NCI-H82 (cell line): ENCODE measurements around the gene EBF3.

Experiments
- DNase-seq: peaks from one replicate; lab custom pipeline; 2025; lab: John Stamatoyannopoulos, UW

The EBF3 gene

DNA sequence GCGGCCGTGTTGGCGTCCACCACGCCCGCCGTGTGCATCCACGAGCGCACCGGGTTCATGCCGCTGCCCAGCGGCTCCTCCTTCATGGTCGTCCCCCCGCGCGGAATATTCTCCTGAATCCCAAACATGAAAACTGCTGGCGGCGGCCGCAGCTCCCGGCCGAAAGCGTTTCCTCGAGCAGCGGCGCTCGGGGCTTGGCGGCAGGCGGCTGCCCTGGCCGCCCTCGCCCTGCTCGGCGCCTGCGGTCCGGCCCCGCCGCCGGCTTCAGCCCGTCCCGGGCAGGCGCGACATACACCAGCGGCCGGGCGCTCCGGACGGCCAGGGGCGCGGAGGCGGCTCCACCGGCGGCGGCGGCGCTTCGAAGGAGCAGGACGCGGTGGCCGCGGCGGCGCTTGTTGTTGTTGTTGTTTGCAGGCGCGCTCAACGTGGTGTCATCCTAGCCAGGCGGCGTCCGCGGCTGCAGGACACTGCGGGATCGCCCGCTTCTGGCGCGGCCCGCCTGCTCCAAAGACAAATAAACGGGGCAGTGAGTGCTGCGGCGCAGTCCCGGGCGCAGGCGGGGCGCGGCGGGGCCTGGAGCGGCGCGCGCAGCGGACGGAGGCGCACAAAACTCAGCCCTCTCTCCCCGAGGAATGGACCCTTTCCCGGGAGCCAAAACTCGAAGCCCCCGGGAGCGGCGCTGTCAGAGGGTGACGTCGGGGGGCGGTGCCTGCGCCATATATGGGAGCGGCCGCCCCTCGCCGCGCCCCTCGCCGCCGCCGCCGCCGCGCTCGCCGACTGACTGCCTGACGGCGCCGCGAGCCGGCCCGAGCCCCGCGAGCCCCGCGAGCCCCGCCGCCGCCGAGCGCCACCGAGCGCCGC, at the start of gene EBF3:
Gene EBF3 (minus strand): TSS at position 634 of the 861 bp plus-strand sequence. CDS start 506 bp downstream, at position 128.
- peak; percentile 83 for DNase-seq

DNA sequence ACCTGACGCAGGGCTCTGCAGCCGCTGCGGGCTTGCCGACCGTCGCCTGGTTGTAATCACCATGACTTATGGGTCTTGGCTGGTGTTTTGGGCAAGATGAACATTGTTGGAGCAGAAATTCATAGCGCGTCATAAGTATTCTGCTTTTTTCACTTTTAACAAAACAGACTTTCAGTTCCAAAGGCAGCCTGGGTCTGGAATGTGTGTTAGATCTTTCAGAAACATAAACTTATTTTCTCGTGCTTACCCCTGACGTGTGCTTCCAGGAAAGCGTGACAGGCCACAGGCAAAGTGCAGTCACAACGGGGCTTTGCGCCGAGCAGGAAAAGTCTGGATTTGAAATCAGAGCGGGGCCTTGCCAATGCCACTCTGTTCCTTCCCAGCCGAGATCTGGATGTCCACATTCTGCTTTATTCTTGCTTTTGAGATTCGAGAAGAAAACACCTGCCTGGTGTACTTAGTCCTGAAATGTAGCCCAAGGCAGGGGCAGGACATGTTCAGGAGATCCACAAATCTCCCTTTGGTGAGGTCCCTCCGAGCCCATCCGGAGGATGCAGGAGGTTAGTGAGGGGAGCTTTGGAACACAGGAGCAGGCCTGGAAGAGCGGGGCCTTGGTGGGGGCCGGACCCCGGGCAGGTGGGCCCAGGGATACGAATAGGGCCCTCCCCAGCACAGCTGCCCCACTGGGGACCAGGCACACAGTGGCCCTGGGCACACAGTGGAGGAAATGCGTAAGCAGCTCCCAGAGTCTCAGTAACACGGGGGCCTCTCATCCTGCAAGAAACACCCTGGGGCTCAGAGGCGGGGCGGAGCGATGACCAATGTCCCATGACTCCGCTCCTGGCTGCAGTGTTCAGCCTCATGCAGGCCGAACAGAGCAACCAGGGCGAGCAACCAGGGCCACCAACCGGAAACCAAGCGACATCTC, 49.5 kb upstream of the EBF3 start:
- DNase-seq, result no peak

DNA sequence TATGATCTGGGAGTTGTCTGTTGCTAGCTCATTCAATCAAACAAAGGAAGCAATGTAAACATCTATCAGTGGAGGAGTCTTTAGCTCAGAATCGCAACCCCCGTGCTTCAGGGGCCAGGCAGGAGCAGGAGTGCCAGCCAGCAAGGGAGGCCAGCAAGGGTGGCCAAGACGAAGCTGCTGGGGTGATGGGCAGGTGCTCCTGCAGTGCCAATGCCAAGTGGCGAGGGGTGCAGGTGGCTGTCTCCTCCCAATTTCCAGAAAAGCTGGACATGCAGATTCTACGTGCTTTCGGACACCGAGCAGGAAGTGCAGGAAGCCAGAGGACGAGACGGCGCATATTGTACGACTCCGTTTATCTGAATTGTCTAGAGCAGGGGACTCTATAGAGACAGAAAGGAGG, 48.1 kb upstream of the EBF3 start:
- DNase-seq, result no peak

DNA sequence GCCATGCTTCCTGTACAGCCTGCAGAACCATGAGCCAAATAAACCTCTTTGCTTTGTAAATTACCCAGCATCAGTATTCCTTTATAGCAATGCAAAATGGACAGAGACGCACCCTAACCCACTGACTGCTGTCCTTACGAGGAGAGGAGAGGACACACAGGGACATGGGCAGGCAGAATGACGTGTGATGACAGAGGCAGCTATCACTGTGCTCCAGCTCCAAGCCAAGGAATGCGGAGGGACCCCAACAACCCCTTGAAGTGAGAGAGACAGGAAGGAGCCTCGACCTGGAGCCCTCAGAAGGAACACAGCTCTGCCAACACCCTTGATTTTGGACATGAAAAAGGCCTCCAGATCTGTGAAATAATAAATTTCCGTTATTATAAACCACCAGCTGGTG, 46.6 kb upstream of the EBF3 start:
- no peak for DNase-seq

GRCh38 chr10:130009228-130009627, 45.2 kb upstream of the EBF3 start:
- DNase-seq, result no peak

DNA sequence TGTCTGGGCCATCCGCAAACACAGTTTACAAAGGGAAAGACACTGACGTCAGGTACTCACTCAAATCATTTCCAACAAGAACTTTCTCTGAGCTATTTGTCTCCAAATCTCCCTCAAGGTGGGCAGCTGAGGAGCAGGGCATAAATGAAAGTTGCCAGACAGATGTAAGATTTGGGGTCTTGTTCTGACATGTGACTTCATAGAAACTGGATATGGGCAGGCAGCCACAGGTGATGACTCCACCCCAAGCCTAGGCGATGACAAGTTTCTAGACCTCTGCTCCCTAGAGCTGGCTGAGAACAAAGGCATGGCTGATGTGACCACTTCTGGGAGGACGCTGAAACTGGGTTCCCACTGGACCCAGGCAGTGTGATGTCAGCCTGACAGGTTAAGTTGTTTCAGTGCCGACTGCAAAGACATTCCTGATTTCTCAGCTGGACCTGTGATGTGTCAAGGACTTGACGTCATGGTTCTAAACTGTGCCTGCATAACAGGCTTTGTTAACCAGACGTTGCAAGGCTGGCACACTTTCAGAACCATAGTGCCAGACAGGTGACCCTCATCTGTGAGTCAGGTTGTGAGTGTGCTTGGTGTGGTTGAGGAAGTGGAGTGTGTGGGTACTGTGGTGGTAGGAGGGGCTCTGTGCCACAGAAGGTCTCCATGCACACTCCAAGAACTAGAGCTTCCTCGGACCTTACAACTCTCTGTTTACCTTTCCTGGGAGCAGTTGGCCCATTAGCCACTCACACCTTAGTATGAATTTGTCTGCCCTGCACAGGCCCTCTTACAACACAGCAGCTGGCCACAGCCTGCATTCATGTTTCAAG, 39.9 kb upstream of the EBF3 start:
- DNase-seq, result no peak

DNA sequence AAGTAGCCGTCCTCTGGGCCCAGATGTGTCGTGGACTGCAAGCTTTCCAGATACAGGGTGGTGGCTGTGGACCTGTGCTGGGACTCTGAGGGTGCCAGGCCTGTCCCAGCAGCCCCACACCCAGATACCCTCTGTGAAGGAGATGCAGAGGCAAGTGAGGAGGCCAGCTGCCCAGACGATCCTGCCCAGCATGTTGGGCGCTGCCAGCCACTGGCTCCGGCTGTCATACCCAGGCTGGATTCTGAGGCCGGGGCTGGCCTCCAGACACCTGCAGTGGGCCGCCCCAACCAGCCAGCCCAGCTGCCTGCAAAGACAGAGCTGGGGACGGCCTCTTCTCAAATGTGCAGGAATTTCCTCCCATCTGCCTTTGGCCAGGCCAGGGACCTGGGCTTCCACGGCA, 39.1 kb upstream of the EBF3 start:
- no peak for DNase-seq

- DNase-seq, result no peak
These were observed 38.5 kb upstream of the EBF3 start for GRCh38 chr10:130002606-130003005.

GRCh38 chr10:130000918-130001317, 36.8 kb upstream of the EBF3 start:
- DNase-seq, result no peak

DNA sequence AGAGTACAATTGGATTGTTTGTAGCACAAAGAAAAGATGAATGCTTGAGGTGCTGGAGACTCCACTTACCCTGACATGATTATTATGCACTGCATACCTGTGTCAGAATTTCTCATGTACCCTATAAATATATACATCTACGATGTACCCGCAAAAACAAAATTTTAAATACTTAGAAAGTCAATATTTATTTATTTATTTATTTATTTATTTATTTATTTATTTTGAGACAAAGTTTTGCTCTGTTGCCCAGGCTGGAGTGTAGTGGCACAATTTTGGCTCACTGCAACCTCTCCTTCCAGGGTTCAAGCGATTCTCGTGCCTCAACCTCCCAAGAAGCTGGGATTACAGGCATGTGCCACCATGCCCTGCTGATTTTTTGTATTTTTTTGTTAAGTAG, 35.1 kb upstream of the EBF3 start:
- no peak for DNase-seq

- DNase-seq, result no peak
These were observed 29.5 kb upstream of the EBF3 start for GRCh38 chr10:129993621-129994020.

GRCh38 chr10:129992356-129992755, 28.3 kb upstream of the EBF3 start:
- no peak for DNase-seq

DNA sequence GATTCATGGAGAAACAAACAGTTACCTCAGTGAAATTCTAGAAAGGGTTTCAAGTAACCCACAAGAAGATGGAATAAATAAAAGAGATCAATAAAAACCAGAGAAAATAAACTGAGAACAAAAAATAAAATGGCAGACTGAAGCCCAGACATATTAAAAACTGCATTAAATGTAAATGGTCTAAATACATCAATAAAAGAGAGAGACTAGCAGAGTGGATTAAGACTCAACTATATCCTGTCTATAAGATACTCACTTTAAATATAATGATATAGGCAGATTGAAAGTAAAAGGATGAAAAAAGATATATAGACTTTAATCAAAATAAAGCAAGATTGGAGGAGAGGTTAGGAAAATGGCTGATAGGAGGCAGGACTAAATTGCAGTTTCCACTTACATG, 18.8 kb upstream of the EBF3 start:
- no peak for DNase-seq

DNA sequence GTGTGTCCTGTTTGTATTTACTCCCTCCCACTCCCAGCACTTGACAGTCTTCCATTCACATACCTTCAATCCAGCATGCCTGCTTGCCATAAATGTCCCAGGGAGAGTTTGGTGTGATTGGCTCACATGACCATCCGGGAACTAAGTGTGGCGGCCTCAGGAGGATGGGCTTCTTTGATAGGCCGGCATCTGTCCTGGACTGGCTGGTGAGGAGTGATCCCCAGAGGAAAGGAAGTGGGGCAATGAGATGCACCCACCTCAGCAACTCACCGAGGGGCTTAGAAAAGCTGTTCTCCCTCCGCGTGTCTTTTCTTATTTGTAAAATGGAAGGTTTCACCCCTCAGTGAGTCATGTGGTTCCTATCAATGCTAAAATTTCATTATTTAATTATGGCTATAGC, 14.9 kb upstream of the EBF3 start:
- DNase-seq, result no peak

GRCh38 chr10:129978322-129978721, 14.2 kb upstream of the EBF3 start:
- no peak for DNase-seq

DNA sequence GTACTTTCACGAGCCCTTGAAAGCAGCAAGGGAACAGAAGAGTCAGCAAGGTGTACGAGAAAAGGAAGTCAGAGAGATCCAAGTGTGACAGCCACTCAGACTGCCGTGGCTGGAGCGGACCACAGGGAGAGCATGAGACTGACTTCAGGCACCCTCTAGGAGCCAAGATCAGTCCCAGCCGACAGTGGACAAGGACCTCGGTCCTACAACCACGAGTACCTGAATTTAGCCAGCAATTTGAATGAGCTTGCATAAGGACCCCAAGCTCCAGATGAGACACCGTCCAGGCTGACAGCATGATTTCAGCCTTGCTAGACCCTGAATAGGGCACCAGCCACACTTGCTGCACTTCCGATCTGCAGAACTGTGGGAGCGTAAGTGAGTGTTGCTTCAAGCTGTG, 13.7 kb upstream of the EBF3 start:
- no peak for DNase-seq

DNA sequence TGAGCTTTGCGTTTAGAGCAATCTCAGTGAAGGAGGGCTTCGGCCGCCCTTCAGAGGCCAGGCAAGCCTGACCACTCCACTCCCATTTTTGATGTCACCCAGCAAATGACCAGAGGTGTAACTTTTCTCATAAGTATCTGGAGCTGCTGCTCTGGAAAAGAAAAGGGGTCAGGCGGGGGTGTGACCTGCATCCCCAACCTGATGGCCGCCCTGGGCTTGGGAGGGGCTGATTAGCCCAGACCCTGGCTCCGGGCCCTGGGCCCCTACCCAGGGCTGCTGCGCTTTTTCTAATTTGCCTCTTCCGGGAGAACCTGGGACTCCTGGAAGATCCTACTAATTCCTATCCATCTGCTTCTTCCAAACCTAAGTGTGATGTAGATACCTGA, 9.6 kb upstream of the EBF3 start:
- DNase-seq, result no peak

DNA sequence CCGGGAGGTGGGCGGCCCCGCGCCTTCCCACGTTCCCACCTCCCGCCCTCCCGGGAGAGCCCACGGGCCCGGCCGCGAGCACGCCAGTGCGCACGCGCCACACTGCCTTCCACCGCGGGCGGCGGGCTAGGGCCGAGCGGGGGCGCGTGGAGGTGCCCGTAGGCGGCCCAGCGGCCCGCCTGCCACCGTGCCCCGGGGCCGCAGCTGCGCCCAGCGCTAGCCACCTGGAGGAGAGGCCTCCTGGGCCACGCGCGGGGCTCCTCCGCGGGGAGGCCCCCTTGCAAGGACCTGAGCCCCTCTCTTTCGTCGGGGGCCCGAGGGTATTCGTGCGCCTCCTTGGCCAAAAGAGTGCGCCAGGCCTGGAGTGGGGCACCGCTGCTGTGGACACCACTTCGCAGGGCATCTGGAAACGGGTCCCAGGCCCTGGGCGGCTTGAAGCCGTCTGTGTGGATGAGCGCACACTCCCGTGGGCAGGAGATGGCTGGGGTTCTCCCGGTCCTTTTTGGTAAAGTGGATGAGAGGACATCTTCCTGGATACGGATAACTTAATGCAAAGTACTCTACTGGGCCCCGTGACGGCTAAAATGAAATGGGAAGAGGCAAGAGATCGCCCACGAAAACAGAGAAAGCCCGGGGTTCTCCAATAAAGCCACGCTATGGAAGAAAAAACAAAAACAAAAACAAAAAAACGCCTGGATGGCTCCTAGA, 9.0 kb upstream of the EBF3 start:
- DNase-seq, result no peak

- no peak for DNase-seq
These were observed 8.3 kb upstream of the EBF3 start for GRCh38 chr10:129972145-129972965.

DNA sequence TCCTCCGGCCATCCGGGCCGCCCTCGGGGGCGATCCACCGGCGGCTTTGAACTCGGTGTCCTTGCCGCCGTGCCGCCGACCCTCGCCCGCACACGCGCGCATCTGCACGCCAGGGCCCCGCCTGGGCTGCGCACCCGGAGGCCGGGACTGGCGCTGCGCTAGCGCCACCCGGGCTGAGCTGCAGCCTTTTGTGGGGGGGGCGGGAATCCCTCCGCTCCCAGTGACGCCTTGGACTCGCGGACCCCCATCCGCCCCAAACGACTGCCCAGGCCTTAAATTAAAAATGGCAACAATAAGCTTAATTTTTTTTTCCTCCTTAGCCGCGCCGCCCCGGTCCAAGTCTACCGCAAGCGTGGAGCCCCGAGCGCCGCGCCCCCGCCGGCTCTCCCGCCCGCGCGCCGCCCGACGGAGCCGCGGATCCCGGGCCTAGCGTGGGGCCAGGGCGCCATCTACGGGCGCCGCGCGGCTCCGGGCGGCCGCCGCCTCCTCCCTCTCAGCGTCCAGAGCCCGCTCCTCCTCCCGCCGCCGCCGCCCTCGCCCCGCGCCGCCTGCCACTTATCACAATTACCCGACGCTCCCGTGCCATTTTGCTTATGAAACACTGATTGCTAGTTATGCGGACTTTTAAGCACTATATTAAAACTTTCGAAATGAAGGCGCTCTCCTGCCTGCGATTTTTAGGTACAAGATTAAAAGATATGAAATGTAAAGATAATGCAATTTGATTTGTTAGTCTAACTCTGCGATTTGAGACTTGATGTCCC, 7.5 kb upstream of the EBF3 start:
- peak; percentile 73 for DNase-seq
